C4-2B (cell line): ENCODE measurements around the gene MATN1.

Experiments used
- ZFX ChIP-seq: fragments of 450-650 bp; IDR thresholded peaks from 2 replicates; pipeline ENCODE4 v1.6.1; 2017
- TF ChIP-seq, protein P1 (sequence below): fragments of 450-650 bp; conservative IDR thresholded peaks from 2 replicates; pipeline ENCODE4 v1.5.1; 2017; ENCODE audit warnings: mild to moderate bottlenecking

DNA sequence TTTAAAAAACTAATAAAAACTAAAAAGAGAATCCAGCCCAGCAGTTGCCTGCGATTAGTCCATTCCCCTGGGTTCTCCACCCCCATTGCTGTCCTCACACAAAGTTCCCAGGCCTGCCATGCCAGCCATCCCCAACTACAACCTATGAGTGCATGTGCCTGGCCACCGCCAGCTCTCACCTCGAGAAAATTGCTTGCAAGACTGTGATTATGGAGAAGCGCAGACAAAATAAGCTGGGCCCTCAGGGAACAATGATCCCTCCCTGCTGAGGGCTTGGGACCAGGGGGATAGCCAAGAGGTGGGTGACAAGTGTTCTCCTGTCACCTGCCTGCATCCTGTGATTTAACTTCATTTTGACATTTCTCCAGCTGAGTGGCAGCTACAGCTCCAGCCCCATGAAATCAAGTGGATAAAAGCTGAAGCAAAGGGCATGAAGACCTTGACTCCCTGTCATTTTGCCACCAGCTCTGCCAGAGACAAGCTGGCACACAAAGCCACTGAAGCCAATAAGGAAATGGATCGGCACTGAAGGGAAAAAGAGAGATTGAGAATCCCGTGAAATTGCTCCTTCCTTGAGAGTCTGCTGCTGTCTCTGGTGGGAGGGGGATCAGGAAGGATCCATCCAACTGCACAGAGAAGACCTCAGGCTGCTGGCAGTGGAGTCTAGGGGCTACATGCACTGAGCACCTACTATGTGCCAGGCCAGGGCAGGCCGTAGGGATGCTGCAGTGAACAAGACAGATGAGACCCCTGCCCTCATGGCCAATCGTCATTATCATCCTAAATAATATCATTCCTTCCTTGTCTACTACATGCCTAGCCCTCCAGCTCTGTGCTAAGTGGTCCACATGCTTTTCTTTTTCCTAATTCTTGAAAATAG, 40.7 kb downstream of the MATN1 start:
- TF ChIP-seq, protein P1, sequence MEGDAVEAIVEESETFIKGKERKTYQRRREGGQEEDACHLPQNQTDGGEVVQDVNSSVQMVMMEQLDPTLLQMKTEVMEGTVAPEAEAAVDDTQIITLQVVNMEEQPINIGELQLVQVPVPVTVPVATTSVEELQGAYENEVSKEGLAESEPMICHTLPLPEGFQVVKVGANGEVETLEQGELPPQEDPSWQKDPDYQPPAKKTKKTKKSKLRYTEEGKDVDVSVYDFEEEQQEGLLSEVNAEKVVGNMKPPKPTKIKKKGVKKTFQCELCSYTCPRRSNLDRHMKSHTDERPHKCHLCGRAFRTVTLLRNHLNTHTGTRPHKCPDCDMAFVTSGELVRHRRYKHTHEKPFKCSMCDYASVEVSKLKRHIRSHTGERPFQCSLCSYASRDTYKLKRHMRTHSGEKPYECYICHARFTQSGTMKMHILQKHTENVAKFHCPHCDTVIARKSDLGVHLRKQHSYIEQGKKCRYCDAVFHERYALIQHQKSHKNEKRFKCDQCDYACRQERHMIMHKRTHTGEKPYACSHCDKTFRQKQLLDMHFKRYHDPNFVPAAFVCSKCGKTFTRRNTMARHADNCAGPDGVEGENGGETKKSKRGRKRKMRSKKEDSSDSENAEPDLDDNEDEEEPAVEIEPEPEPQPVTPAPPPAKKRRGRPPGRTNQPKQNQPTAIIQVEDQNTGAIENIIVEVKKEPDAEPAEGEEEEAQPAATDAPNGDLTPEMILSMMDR, result no peak
- no peak for TF ChIP-seq ZFX
